B cell (primary cell): ENCODE data around the gene SPACA9. TPM values are rescaled to one million over a fixed set of nuclear protein-coding genes. Genes with fewer than 3 reads are reported as not detected.

Experiments
- ATAC-seq: fragments of 200-7000 bp; cut with Tn5 transposase; one replicate; pipeline ENCODE4 v1.10.0; 2021; ENCODE audit warnings: low read depth, mild to moderate bottlenecking, moderate number of reproducible peaks, moderate library complexity
- CTCF ChIA-PET: fragments of 350-600 bp; sonication (Branson Sonifier 250); formaldehyde crosslinking; loops from one replicate; lab custom pipeline; 2021; ENCODE audit warnings: antibody characterized with exemption, inconsistent platforms; lab: Charles Lee
- POLR2A ChIA-PET: fragments of 350-600 bp; sonication (Branson Sonifier 250); formaldehyde crosslinking; loops from one replicate; lab custom pipeline; 2021; ENCODE audit warnings: antibody characterized with exemption; lab: Charles Lee
- DNase-seq: peaks from one replicate; pipeline ENCODE4 v3.0.0; 2013
- H2AFZ ChIP-seq: 2 replicates; pipeline ENCODE4 v1.6.1; 2012; ENCODE audit warnings: mild to moderate bottlenecking, low read depth, low read length; ENCODE audit not compliant: insufficient read depth, poor library complexity, severe bottlenecking
- H3K27ac ChIP-seq, 2 donors: 1 replicate in 1 of 2; 2 replicates in 1 of 2; pipeline ENCODE4 v1.5.1; 2012 to 2013; ENCODE audit warnings: low read length in 2 of 2, mild to moderate bottlenecking in 2 of 2, moderate library complexity in 1 of 2
- H3K27me3 ChIP-seq, 4 experiments: fragments of 200-600 bp in 1 of 4; sonication (generic) in 1 of 4; replicated peaks in 1 of 4; 1 replicate in 2 of 4; 2 replicates in 2 of 4; pipeline versions ENCODE4 v1.6.1 to v1.7.0; 2013 to 2016; ENCODE audit warnings: low read length in 3 of 4, mild to moderate bottlenecking in 2 of 4, mixed read lengths in 1 of 4, moderate library complexity in 1 of 4; ENCODE audit not compliant: insufficient read depth in 4 of 4, control insufficient read depth in 3 of 4; ENCODE audit errors: control extremely low read depth in 1 of 4
- H3K36me3 ChIP-seq, 2 experiments: replicated peaks in 1 of 2; 1 replicate in 1 of 2; 2 replicates in 1 of 2; pipeline versions ENCODE4 v1.6.1 to v1.7.1; 2013; ENCODE audit warnings: low read length in 1 of 2; ENCODE audit not compliant: insufficient read depth in 2 of 2, control insufficient read depth in 1 of 2; ENCODE audit errors: control extremely low read depth in 1 of 2, extremely low read depth in 1 of 2
- H3K4me1 ChIP-seq, 2 donors: fragments of 200-600 bp in 1 of 2; sonication (generic) in 1 of 2; 1 replicate in 1 of 2; 2 replicates in 1 of 2; pipeline versions ENCODE4 v1.5.1 to v1.6.1; 2013 to 2017; ENCODE audit warnings: low read length in 2 of 2; ENCODE audit not compliant: control insufficient read depth in 2 of 2, insufficient read depth in 2 of 2
- H3K4me2 ChIP-seq: replicated peaks from 2 replicates; pipeline ENCODE3; 2012; ENCODE audit warnings: mild to moderate bottlenecking, low read depth, low read length; ENCODE audit not compliant: poor library complexity, severe bottlenecking
- H3K4me3 ChIP-seq, 5 experiments: fragments of 200-600 bp in 1 of 5; sonication (generic) in 1 of 5; 1 replicate in 3 of 5; 2 replicates in 2 of 5; pipeline versions ENCODE4 v1.5.1 to v1.7.0; 2011 to 2016; ENCODE audit warnings: low read length in 4 of 5, mild to moderate bottlenecking in 4 of 5, low read depth in 2 of 5, control low read depth in 1 of 5, moderate library complexity in 1 of 5; ENCODE audit not compliant: insufficient read depth in 1 of 5; ENCODE audit errors: control extremely low read depth in 1 of 5, extremely low read depth in 1 of 5
- H3K79me2 ChIP-seq: fragments of 200-600 bp; sonication (generic); one replicate; pipeline ENCODE4 v1.6.0; 2016; ENCODE audit warnings: low read length; ENCODE audit not compliant: control insufficient read depth, insufficient read depth
- H3K9ac ChIP-seq: fragments of 200-600 bp; sonication (generic); 2 replicates; pipeline ENCODE4 v1.6.1; 2017; ENCODE audit warnings: mild to moderate bottlenecking, low read length, moderate library complexity
- H3K9me3 ChIP-seq, 3 donors: one replicate each; pipeline versions ENCODE4 v1.6.1 to v1.7.1; 2013; ENCODE audit warnings: low read length in 2 of 3; ENCODE audit not compliant: control insufficient read depth in 2 of 3, insufficient read depth in 1 of 3; ENCODE audit errors: control extremely low read depth in 1 of 3
- H4K20me1 ChIP-seq: 2 replicates; pipeline ENCODE4 v1.6.0; 2012; ENCODE audit warnings: mild to moderate bottlenecking, low read length; ENCODE audit not compliant: insufficient read depth, control insufficient read depth, poor library complexity, severe bottlenecking
- H3K27ac Mint-ChIP-seq: one replicate; pipeline ENCODE4 v1.8.0; 2021; ENCODE audit warnings: mixed read lengths
- H3K27me3 Mint-ChIP-seq: one replicate; pipeline ENCODE4 v1.8.0; 2021; ENCODE audit warnings: mixed read lengths
- H3K4me1 Mint-ChIP-seq: one replicate; pipeline ENCODE4 v1.8.0; 2021; ENCODE audit warnings: mixed read lengths
- H3K4me3 Mint-ChIP-seq: one replicate; pipeline ENCODE4 v1.8.0; 2021; ENCODE audit warnings: mixed read lengths
- H3K9me3 Mint-ChIP-seq: one replicate; pipeline ENCODE4 v1.8.0; 2022; ENCODE audit warnings: mixed read lengths; ENCODE audit not compliant: insufficient read depth
- EZH2 ChIP-seq: IDR thresholded peaks from 2 replicates; pipeline ENCODE4 v1.6.1; 2012; ENCODE audit warnings: borderline replicate concordance, low read depth, mild to moderate bottlenecking, moderate library complexity, low read length; ENCODE audit not compliant: insufficient read depth, poor library complexity, severe bottlenecking
- WGBS: methylation state at CpG from one replicate; pipeline ENCODE4 v1.1.5; 2013; ENCODE audit warnings: missing lambda C conversion rate; ENCODE audit not compliant: insufficient coverage; 5-methylcytosine and 5-hydroxymethylcytosine counted together
- intact Hi-C: fragments of 100-400 bp; cut with micrococcal nuclease; formaldehyde crosslinking; loops from one replicate; pipeline ENCODE4 v1.10.0; 2022
- polyA plus RNA-seq: library from polyadenylated mRNA; depleted of rRNA; stranded (reverse); fragments of >200 nt; gene quantifications from 2 replicates; pipeline ENCODE4 v1.2.3, GENCODE V29; 2012
- total RNA-seq, 2 donors: library from RNA; stranded (reverse); fragments of 120-200 nt in 1 of 2; gene quantifications; 1 replicate in 1 of 2; 2 replicates in 1 of 2; pipeline versions ENCODE4 v1.2.3 to v1.2.4, GENCODE V29; 2013 to 2022
- TF ChIP-seq, protein P1 (sequence below): fragments of 200-600 bp; IDR thresholded peaks from one replicate; pipeline ENCODE4 v1.8.0; 2022; ENCODE audit warnings: antibody characterized with exemption, mild to moderate bottlenecking

Gene SPACA9
- total and polyA plus RNA-seq, 2 donors (not counting 1 experiment from before 2014, with no cell fraction given), result 2.8 to 4.5 TPM

DNA sequence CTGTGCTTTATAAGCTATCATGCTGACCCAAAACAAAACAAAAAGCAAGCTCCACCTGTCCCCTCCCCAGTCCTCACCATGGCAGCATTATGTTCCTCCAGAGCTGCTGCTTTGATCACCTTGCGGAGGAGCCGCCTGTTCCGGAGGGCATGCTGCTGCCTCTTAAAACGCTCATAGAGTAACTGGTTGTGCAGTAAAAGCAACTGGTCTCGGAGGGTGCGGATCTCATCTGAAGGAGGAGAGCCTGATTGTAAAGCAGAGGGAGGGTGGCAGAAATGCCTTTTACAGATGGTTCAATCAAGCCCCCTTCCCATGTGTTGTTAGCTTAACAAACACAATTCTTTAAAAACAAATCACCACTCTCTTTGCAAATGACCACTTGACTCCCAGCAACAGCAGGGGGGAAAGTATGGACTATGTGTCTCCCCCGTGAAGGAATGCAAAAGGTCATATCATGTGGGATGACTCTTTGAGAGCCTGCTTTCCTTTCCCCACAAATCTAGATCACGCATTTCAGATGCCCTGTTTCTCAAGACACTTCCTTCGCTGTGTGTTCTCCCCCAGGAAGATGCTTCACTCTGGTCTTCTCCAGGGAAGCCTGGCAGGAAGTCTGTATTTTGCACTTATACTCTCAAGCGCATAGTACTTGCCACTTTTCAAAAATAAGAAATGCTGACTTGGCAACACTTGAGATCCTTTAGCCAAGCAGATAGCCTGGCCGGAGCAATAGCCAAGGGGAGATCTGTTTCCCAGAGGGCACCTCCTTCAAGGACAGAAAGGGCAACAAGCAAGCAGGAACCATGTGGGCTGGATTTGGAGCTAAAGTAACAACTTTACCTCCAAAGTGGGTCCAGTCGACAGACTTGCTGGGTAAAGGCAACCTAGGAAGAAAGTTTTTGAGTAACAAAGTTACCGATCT lies 25.1 kb downstream of the SPACA9 start:
- H3K36me3 ChIP-seq, result peaks cover 5 to 66% of the 10 kb centered on the region in 2 experiments
- DNase-seq, result no peak
- WGBS, result over 99% methylated on average over 13 of the region's 13 CpGs

More for the DNA sequence above, 25.1 kb downstream of the SPACA9 start:
- Histone ChIP-seq H2AFZ (no peak overlapping the region), H3K27ac (no peak overlapping the region), H3K4me3 (no peak overlapping the region), H3K27me3 (no peaks in the 10 kb centered on the region), H3K4me2 (no peak overlapping the region), H3K79me2 (no peaks in the 10 kb centered on the region), H3K9ac (no peak overlapping the region), H4K20me1 (no peaks in the 10 kb centered on the region), H3K4me1 (peaks cover 0 to 5% of the 10 kb centered on the region in 2 donors), H3K9me3 (no peaks in the 10 kb centered on the region)
- Mint-ChIP-seq H3K4me1 (peaks cover 9% of the 10 kb centered on the region), H3K9me3 (no peaks in the 10 kb centered on the region), H3K27me3 (no peaks in the 10 kb centered on the region), H3K4me3 (no peak overlapping the region), H3K27ac (no peak overlapping the region)
- TF ChIP-seq, protein P1, sequence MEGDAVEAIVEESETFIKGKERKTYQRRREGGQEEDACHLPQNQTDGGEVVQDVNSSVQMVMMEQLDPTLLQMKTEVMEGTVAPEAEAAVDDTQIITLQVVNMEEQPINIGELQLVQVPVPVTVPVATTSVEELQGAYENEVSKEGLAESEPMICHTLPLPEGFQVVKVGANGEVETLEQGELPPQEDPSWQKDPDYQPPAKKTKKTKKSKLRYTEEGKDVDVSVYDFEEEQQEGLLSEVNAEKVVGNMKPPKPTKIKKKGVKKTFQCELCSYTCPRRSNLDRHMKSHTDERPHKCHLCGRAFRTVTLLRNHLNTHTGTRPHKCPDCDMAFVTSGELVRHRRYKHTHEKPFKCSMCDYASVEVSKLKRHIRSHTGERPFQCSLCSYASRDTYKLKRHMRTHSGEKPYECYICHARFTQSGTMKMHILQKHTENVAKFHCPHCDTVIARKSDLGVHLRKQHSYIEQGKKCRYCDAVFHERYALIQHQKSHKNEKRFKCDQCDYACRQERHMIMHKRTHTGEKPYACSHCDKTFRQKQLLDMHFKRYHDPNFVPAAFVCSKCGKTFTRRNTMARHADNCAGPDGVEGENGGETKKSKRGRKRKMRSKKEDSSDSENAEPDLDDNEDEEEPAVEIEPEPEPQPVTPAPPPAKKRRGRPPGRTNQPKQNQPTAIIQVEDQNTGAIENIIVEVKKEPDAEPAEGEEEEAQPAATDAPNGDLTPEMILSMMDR, result no peak
- no peak for TF ChIP-seq EZH2
- POLR2A ChIA-PET, result interaction anchor here (0.6 kb wide), 1 partner anchor 134 kb away, joined by 11 read pairs; no protein-coding TSS in a partner anchor
- CTCF ChIA-PET, result interaction anchor here (0.9 to 4.5 kb wide), 6 partner anchors 9 to 92 kb away, joined by 3 to 38 read pairs (median 11); partner anchors contain the start of gene SPACA9
- ATAC-seq, result no peak
- intact Hi-C loops, result loop anchor here (5.0 to 10.0 kb wide), 3 partner anchors 102 to 492 kb away; partner anchors contain the start of genes CFAP77 and GTF3C4
